Stimulated activated CD4-positive, alpha-beta T cell treated with anti-CD3 and anti-CD28 coated beads, Interleukin-15, amount 100 ng/mL, for 48 hours (primary cell): ENCODE measurements around the gene ITGA7.
A peak's percentile ranks its signal among the peaks of the same experiment; 100 is the strongest.

Experiments
- DNase-seq, 2 donors: peaks; one replicate each; pipeline ENCODE4 v3.0.0-alpha.2; 2020; ENCODE audit warnings: low read depth in 2 of 2

Gene ITGA7

DNA sequence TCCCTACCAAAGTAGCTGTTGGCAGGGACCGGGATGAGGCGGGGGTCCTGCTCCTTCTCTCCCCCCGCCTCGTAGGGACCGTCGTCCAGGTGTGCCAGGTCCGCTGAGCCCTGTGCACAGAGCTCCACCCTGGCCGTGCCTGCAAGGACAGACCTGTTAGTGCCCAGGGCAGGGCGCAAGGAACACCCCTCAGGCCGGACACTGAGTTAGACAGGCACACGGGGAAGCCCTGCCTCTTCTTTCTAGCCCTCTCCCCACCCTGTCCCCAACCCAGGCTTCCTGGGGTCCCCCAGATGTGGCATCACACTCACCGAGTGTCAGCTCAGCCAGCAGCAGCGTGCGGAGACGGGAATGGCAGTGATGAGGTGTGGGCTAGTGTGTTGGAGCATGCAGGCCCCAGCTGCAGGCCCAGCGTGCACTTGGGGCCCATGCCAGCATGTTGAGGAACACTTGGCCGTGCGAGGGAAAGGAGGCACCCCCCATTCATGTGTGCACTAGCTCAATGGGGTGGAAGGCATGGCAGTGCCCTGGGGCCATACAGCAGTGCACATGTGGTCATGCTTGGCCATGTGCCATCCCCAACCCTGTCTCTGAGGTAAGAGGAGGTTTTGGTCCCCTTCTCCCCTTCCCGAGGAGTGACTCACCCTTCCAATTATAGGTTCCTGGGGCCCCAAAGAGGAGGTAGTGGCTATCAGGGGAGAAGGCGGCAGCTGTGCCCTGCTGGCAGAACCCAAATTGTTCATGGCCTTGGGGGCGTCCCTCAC, 7.3 kb downstream of the ITGA7 start:
- DNase-seq: no peak

DNA sequence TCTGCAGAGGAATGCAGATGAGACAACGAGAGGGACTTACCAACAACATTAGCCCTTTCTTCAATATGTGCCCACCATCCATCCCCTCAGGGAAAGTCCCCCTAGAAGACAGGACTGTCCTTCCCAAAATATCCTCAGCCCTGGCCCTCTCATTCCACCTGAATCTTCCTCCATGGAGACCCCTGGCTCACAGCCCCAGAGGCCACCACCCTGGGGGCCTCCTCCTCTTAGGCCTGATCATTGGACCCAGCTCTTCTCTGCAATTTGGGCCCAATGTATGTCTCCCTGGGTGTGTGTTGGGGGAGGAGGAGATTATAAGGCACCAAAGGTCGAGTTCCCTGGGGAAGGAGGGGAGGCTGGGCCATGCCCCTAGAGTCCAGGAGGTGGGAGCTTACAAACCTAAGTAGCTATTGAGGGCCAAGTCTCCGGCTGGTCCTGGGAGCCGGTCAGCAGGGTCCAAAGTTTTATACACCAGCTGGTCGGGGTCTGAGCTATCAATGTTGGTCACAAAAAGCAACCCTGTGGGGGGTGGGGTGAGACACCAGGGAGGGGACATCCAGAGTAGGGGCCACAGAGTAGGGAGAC, 8.1 kb downstream of the ITGA7 start:
- DNase-seq: no peak

DNA sequence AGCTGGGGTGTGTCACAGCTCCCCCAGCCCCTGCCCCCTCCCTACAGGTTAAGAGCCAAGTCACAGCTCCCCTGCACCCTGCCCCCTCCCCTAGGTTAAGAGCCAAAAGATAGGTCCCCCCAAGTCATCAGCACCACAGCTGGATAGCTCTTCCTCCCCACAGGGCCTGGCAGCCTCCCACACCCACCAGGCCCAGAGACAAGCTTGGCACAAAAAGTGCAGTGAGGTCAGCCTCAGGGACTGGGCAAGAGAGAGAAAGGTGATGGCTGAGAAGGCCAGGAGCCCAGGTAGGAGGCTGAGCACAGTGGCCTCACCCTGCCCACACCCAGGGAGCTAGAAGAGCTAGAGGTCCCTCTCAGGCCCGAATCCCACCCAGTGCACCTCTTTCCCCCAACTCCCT, 8.7 kb downstream of the ITGA7 start:
- no peak for DNase-seq

DNA sequence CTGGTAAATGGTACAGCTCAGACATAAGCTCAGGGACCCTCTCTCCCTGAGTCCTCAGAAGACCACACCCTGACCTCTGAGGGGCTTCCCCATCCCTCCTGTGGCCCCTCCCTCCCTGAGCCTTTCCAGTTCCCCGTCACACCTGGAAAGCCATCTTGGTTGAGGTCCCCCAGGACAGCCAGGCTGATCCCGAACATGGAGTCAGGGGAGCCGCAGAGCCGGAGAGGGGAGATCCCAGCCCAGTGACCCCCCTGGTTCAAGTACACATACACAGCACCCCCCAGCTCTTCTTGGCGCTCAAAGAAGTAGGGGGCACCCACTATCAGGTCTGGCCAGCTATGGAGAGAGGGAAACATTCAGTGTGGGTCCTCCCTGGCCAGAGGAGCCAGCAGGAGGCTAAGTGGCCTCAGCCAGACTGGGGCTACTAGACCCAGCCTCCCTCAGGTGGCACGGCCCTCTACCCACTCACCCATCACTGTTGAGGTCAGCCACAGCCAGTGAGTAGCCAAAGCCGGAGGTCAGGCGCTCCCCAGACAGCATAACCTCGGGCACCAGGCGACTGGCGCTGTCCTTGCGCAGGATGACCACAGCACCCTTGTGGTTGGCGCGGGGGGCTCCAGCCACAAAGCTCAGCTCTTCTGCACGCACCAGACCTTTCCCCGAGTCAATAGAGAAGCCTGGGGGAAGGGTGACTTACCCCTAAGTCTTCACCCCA, 9.3 kb downstream of the ITGA7 start:
- no peak for DNase-seq

DNA sequence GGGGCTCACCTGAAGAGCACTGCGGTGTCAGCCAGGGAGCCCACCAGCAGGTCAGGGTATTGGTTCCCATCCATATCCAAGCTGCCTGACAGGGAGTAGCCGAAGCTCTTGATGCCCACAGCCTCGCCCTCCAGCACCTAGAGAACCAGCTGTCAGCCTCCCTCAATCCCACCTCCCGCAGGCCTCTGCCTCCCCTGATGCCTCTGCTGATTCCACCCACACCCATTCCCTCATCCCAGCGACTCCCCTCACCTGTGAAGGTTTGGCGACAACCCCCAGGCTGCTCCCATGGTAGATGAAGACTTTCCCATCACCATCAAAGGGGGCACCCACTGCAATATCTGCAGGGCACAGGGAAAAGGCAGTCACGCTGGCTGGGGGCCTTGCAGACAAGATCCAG, 10.0 kb downstream of the ITGA7 start:
- DNase-seq: no peak

DNA sequence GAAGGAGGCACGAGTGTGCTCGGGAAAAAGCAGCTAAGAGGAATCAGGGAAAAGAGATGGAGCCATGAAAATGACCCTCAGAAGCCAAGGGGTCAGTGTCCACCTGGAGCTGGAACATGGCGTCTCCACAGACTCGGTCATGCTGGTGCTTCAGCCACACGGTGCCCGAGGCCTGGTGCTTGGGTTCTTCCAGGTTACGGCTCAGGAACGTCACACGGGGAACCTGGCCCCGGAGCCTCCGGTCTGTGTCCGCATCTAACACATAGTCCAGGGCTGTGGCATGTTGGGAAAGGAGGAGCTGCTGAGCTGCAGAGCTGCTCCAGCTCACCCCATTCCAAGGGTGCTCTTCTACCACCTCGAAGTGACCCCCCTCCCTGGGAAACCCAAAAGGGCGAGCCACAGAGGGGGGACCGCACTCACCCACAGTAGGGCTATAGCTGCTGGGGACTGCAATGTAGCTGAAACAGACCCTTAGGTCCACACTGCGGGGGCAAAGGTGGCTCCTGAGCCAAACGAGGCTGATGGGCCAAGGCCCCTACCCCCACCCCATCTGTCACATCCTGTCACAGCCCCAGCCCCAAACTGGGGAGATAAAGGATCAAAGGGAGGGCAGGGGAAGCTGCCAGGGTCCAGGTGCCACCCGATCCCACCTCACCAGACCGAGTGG, 10.8 kb downstream of the ITGA7 start:
- no peak for DNase-seq

DNA sequence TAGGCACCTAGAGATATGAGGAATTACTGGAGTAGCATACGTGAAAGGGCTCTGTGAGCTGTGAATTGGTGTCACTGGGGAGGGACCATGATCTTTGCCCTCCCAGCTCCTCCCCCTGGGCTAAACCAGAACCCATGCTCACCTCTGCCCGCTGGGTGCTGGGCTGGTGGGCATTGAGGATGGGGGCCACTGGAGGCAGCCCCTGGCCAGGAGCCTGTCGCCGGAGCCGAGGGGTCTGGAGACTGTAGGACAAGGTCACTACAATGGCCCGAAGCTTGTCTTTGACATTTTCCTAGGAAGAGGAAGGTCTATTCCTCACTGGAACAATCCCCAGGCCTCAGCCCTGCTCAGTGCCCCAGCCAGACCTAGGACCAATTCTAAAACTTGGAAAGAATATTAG, 11.6 kb downstream of the ITGA7 start:
- no peak for DNase-seq

DNA sequence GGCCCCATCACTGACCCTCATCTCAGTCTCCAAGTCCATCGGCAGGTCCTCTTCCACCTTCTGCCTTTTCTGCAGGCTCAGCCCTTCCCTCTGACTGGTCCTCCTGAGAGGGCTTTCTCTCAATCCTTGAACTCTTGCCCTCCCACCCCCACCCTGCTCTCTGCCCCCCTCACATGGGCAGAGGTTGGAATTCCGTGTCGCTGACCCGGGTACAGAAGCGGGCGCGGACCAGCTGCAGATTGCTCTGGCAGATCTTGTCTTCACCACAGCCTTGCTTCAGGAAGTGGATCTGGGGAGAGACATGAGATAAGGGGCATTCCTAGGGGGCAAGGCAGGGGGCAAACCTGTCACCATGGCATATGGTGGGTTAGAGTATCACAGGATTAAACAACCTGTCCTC, 12.4 kb downstream of the ITGA7 start:
- no peak for DNase-seq

DNA sequence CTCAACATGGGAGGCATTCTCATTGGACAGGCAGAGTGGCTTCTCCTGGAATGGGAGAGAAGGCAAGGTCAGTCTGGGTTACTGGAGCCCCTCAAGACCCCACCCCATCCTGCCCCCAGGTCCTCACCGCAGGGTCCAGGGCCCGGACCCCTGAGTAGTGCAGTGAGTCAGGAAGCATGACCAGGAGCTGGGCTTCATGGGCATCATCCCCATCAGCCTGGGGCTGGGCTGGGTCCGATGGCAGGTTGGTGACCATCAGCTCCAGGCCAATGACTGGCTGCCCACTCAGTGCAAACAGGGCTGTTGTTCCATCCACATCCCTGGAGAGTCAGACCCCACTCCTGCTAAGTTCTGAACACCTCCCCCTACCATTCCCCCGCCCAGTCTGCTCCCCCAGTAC, 13.1 kb downstream of the ITGA7 start:
- DNase-seq: no peak

DNA sequence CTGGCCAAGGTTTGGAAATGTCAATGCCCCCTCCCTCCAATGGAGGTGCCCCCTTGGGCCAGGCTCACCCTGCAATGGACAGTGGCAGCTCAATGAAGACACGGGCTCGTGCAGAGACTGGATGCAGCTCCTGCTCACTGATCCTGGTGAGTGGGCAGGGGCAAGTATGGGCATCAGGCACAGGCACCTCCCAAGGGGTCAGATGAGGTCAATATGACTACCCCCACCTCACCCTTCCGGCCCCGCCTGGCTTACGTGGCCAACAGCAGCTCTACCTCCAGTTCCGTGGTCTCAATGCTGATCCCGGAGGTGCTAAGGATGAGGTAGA, 13.6 kb downstream of the ITGA7 start:
- no peak for DNase-seq

DNA sequence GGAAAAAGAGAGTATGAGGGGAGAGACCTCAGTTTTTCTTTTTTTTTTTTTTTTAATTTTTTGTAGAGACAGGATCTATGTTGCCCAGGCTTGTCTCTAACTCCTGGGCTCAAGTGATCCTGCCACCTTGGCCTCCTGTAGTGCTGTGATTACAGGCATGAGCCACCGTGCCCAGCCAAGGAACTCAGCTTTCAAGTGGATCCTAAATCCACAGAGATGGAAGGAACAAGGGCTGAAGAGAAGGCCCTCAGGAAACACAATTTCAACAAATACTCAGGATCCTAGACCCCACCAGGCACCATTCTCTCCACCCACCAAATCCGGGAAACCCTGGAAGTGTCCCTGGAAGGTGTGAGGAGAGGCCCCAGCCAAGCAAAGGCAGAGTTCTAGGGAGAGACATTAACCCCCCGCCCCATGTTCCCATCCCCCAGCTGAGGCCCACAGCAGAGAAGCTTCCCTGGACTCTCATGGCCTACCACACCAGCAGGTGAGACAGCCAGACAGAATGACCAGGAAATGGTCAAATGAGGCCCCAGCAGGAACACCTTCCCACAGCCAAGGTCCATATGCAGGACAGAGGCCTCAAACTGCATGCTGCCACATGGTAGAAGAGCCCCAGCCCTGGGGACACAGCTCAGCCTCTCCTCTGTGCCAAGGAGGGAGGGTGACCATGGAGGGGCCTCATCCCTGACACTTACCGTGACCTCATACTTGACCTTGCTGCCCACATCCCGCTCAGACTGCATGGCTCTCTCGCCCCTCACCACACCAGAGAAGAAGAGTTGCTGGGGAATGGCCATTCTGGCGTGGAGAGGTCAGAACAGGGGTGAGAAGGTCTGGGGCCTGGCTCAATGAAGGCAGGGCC, 14.1 kb downstream of the ITGA7 start:
- no peak for DNase-seq

DNA sequence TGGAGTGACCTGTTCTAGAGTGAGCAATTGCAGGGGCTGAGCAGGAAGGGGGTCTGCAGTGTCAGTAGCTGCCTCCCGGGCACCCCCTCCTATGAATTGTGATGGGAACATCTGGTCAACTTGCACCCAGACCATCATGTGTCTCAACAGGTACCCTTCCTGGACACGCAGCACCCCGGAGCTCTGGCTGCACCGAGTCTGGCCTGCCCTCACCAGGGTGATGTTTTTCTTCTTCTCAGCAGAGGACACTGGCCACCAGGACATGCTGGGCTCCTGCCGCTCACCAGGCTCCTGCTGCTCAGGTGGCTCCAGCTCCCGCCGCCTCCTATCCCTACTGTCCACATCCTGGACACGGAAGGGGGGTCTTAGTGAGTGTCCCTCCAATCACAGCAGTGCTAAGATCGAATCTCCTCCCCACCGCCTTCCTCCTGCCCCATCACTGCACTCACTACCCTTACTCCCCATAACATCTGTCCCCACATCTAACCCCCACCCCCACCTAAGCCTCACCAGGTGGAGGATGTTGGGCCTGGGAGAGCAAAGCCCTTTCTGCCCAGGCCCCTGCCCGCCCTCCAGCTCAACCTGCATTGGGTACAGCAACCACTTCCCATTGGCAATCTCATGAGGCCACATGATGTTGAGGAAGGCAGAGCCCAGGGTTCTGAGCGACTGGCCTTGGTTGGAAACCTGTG, 14.9 kb downstream of the ITGA7 start:
- no peak for DNase-seq

DNA sequence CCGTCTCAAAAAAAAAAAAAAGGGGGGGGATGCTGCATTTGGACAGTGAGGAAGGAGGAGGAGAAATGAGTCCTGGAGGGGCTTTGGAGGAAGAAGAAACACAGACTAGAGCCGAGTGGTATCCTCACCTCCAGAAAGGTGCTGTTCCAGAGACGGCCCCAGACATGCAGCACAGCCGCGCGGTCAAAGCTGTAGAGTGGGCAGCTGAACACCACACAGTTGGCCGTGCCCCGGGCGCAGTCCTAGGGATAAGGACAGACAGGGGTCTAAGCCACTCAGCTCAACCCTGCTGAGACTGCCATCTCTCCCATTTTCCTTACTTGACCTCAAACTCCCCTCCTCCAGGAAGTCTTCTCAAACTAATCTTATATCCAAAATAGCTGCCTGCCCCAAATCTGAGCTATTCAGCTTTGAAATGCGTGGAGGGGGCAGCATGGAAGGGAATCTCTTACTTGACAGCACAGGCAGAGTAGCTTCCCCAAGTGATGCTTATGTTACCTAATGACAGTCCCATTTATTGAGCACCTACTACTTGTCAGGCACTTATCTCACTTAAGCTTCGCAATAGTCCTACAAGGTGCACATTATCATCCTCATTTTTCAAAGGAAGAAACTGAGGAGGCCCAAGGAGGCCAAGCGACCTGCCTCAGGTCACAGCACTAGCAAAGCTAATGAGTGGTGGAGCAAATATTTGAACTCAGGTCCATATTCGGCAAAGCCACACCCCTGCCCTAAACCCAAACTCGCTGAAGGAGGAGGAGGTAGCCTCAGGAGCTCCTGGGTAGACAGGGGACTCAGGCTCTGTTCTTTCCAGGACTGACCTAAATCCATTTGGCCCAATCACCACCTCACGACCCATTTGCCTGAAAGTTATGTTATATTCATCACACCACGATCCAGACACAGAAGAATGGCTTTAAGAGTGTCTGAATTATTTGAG, 18.7 kb downstream of the ITGA7 start:
- DNase-seq: no peak

DNA sequence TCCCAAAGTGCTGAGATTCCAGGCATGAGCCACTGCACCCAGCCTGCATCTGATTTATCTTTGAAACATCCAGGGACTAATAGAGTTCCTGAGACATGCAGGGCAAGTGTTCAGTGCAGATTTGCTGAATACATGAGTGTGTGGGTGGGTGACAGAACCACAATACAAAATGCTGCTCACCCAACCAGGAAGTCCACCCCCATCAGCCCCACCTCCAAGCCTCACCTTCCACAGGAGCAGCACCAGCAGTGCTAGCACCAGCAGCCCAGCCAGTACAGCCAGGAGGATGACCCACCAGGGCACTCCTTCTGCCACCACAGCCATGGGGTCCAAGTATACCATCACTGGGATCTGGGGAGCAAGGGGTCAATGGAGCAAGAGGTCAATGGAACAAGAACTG, 20.0 kb downstream of the ITGA7 start:
- DNase-seq: peak; percentile 15 to 46

DNA sequence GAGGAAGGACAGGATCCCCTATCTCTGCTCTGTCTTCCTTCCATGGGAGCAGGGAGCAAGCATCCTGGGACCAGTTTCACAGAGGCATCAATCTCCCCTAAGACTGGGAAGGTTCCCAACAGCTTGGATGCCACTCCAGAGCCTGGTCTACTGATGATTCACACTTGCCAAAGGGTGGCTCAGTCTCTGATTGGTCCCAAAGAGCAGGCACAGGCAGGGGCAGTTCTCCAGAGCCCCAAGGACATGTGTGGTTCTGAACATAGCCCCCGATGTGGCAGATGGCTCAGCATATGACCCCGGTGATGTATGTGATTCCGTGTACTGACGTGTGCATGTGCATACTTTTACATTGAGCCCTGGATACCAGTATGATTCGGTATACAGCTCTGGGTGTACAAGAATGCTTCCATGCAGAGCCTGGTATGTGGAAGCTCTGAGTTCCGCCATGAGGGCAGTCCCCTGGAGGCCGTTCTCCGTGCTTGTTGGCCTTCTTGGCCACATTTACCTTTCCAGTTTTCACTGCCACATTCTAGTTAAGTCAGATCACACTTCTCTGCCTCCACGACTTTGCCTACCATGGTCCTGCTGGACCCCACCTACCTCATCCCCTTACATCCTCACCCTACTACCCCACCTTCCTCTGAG, 21.2 kb downstream of the ITGA7 start:
- DNase-seq: no peak

DNA sequence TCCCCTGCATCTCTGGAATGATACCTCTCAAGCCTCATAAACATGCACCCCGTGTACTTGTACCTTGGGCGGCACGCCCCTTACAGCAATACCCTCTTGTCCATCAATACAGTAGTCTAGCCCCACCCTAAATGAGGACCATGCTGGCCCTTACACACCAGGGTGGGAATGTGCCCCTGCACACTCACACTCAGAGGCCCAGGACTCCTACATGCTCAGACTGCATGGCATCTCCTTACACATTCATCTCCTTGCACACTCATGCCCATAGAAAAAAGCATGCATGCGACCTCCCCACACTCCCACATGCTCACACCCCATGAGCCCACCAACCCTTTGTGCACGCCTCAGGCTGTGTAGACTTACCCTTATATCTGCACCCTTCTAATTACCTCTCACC, 22.0 kb downstream of the ITGA7 start:
- no peak for DNase-seq

DNA sequence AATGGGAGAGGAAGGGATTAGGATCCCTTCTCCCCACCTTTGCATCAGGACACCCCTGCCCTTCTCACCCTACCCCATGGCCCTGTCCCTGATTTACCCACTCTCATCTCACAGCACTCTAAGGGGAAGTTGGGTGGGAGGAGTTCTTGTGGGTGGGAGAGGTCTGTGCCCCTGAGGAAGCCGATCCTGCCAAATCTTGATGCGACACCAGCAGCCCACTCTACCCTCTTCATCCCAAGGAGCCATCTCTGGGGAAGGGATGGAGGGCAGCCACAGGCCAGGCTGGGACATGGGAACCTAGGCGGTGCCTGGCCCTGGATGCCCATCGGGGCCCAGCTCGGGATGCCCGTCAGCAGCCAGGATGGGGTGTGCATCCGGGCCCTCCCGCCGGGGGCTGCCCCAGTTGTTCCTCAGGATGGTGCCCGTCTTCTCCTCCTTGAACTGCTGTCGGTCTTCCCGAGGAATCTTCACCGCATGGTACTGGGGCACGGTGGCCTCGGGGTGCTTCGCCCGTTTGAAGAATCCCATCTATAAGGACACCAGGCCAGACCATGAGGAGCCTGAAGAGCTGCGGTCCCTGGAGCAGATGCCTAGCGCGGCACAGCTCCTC, 22.8 kb downstream of the ITGA7 start:
- DNase-seq: no peak

DNA sequence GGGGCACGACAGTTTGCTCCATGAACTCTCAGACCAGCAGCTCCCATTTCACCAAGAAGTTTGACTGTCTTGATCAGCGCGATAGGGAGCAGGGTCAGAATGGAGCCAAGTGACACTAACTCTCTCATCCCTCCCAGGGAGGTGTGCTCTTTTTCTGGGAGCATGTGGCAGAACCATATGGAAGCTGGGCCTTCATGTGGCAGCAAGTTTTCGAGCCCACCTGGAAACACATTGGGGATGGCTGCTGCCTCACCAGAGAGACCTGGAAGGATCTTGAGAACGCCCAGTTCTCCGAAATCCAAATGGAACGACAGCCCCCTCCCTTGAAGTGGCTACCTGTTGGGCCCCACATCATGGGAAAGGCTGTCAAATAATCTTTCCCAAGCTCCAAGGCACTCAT, 24.0 kb downstream of the ITGA7 start:
- no peak for DNase-seq
